GM18951 (cell line): Measurements from ENCODE around the gene IRGQ.
A peak's percentile ranks its signal among the peaks of the same experiment; 100 is the strongest.
"Not testable (repeated sequence)": the region's sequence is repeated elsewhere in the genome, so short reads cannot be mapped to it uniquely, and the experiment has no call there.

Source experiments
- POLR2A ChIP-seq: IDR thresholded peaks from 4 replicates; pipeline ENCODE4 v1.6.1; 2011; ENCODE audit warnings: mild to moderate bottlenecking; ENCODE audit not compliant: insufficient read length, insufficient read depth; ENCODE audit errors: extremely low read depth
- in situ Hi-C: fragments of 300-500 bp; cut with MboI; formaldehyde crosslinking; loops from one replicate; pipeline ENCODE4 v1.12.0; 2022; ENCODE audit warnings: low sequenced_read_pairs, mixed read lengths, inconsistent platforms; ENCODE audit not compliant: unreplicated experiment

IRGQ gene, protein sequence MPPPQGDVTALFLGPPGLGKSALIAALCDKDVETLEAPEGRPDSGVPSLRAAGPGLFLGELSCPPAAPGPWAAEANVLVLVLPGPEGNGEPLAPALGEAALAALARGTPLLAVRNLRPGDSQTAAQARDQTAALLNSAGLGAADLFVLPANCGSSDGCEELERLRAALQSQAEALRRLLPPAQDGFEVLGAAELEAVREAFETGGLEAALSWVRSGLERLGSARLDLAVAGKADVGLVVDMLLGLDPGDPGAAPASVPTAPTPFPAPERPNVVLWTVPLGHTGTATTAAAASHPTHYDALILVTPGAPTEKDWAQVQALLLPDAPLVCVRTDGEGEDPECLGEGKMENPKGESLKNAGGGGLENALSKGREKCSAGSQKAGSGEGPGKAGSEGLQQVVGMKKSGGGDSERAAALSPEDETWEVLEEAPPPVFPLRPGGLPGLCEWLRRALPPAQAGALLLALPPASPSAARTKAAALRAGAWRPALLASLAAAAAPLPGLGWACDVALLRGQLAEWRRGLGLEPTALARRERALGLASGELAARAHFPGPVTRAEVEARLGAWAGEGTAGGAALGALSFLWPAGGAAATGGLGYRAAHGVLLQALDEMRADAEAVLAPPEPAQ

DNA sequence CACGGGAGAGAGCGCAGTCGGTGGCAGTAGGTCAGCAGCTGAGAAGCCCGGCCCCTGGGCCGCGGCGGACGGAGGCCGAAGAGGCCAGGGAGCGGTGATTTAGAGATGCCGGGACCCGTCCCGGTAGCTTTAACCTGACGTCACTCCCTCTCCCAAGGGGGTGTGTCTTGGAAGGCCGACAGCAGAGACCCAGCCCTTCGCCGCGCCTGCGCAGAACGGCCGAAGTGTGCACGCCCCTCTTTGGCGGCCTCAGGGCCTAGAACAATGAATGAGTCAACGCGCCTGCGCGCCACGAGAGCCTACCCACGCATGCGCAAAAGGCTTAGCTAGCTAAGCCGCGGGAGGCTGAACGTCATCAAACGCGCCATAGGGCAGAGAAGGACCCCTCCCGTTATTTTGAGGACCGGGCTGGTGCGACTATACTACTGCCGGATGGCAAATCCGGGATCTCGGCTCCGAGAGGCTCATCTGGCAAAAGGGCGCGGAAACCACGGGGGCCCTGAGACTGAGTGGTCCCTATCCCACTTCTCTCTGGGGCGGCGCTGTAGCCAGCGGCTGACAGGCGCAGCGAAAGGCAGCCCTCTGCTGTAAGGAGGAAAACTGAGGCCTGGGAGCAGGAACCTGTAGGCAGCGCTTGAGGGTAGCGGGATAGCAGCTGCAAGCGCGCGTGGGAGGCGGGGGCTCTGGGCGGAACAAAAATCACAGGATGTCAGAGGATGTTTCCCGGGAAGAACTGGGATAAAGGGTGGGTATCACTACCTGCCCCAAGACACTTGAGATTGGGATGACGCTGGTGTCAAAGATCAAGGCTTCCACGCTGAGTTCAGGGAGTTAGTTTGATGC is at the start of gene IRGQ, which contains the start of gene ZNF576:
Gene IRGQ, minus strand, starts transcription at position 136 of the 843 bp plus-strand sequence. CDS start 796 bp downstream, outside the sequence.
Gene ZNF576, plus strand, starts transcription at position 597 of the 843 bp plus-strand sequence. CDS start 514 bp downstream, outside the sequence.
- in situ Hi-C loops, result no loop called here
- TF ChIP-seq POLR2A, result peak; percentile 71

DNA sequence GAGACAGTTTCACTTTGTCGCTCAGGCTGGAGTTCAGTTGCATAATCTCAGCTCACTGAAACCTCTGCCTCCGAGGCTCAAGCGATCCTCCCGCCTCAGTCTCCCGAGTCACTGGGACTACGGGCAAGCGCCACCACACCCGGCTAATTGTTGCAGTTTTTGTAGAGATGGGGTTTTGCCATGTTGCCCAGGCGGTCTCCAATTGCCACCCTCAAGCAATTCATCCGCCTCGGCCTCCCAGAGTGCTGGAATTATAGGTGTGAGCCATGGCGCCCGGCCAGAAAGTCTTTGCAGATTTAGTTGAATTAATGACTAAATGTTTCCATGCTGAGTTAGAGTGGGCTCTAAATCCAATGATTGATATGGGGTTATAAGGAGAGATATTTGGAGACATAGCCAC is 48.2 kb upstream of the IRGQ start:
- no peak for TF ChIP-seq POLR2A
- in situ Hi-C loops, result no loop called here

DNA sequence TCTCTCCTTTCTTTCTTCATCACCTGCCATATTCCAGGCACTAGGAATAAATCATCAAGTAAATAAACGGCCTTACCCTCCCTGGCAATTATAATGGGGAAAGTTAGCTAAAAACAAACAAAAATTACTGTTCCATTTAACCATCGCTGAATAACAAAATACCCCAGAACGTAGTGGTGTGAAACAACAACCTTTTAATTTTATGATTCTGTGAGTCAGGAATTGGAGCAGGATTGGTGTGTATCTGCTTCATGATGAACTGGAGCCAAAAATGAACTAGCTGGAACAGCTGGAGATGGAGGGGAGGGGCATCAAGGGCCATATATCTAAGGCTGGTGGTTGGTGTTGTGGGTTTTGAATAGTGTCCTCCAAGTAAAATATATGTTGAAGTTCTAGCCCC is 47.4 kb upstream of the IRGQ start:
- TF ChIP-seq POLR2A, result no peak
- in situ Hi-C loops, result no loop called here

DNA sequence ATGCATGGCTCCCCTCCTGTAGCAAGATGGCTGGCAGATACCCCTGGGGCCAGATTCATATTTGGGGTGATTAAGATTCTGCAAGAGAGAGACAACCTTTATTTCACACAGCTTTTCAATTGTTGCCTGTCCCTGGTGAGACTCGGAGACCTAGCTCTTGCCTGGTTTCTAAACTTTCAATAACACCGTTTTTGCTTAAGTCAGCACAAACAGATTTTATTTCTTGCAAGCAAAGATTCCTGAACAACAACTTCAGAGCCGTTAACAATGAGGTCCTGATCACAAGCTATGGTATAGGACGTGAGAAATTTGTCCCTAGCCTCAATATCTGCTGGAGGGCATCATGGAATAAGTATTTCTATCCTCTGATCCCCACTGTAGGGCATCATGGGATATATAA is 46.6 kb upstream of the IRGQ start:
- in situ Hi-C loops, result no loop called here

DNA sequence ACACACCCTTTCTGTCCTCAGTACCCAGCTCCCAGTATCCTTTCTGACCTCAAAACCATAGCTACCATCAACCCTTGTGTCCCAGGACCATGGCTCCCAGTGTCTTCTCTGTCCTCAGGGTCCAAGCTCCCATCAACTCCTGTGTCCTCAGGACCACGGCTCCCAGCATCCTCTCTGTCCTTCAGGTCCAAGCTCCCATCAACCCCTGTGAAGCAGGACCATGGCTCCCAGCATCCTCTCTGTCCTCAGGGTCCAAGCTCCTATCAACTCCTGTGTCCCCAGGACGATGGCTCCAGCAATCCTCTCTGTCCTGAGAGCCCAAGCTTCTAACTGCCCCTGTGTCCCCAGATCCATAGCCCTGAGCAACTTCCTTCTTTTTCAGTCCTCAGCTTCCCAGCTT is 45.4 kb upstream of the IRGQ start:
- TF ChIP-seq POLR2A, result no peak
- in situ Hi-C loops, result no loop called here

More for the DNA sequence above, 46.6 kb upstream of the IRGQ start:
- TF ChIP-seq POLR2A, result no peak

DNA sequence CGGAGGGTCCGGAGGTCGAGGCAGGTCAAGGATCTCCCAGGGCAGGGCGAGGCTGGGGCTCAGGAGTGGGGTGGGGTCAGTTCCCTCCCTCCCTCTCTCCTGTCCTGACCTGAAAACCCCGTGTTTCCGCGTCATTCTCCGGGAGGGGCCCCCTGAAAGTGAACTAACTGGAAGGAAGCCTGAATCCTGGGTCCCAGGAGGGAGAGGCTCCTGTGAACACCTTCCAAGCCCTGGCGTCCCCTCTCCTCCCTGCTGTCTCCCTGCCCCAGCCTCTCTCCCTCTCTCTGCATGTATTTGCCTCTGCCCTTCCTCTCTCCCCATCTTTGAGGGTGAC is 44.5 kb upstream of the IRGQ start:
- TF ChIP-seq POLR2A, result no peak
- in situ Hi-C loops, result no loop called here

DNA sequence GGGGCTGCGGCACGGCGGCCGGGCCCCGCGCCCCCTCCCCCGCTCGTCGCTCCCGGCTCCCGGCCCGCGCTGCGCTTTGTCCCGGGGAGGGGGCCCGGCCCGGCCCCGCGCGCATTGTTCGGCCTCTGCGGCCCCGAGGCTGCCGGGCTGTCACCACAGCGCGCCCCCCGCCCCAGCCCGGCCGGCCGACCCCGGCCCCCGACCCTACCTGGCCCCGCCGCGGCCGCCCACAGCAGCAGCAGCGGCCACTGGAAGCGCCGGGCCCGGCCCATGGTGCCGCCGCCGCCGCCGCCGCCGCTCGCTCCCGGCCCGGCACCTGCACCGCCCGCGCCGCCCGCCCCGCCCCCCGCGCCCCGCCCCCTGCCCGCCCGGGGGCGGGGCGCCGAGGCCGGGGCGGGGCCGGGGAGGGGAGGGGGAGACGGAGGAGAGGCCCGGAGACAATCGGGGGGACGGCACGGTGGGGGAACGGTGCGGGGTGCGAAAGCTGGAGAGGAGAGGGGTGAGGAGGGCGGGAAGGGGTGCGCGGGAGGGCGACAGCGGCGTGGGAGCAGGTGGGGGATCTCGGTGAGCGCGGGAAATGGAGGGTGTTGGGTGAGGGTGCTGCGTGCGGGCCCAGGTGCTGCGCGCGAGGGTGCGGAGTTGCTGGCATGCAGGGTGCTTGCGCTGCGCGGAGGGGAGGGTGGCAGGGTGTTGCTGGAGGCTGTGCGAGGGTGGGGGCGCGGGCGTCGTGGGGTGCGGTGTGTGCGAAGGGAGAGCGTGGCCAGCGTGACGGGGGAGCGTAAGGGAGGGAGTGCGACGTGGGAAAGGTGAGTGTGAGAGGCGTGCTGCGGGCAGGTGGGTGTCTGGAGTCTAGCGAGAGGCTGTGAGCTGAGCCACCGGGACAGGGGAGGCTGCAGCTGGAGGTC is 43.8 kb upstream of the IRGQ start, which contains the start of gene CADM4:
Gene CADM4, minus strand, starts transcription at position 332 of the 905 bp plus-strand sequence. Its CDS starts 60 bp downstream, at position 272.
- in situ Hi-C loops, result no loop called here
- TF ChIP-seq POLR2A, result no peak

DNA sequence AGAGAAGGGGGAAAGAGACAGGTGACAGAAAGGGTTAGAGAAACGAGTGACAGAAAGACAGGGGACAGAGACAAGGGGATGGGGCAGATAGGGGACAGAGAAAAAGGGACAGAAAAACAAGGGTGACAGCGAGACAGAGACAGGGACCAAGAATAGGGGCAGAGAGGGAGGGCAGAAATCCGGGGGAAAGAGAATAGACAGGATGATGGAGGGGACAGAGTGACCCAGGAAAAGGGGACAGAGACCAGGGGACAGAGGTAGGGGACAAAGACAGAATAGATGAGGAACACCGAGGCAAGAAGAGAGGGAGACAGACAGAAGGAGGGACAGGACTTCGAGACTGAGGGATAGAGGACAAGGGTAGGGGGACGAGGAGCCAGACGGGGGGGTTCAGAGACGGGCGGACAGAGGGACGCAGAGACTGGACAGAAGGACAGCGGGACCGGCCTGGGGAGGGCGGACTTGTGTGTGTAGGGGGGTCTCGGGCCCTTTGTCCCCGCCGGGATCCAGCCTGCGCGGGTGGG is 43.1 kb upstream of the IRGQ start:
- TF ChIP-seq POLR2A, result no peak
- in situ Hi-C loops, result no loop called here

DNA sequence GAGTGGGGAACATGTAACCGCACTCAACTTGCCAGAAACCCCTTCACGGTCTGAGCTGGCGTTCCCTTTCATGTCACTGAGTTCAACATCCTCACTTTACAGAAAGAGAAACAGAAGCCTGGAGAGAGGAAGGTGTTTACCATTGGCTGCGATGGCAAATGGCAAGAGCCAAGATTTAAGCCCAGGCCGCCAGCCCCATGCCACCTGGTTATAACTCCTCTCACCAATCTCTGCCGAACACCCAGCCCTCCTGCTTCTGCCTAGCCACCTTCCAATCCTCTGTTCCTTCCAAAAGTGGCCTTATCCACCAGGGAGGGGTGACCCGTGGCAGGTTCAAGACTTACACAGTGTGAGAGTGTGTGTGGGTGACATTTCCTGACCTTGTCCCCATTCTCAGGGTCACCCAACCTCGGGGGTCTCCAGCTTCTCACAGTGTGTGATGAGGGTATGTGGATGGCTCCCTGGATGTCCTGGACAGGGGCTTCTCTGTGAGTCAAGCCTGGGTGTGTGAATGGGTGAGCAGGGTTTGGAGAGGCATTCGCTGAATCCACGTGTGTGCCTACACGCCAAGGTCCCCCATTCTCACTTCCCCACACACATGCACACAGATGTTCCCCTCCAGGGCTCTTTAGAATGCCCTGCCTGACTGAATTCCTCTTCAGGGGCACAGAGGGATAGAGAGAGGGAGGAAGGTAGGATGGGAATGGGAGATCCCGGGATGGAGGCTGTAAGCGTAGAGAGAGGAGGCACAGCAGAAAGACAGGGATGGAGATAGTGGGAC is 42.5 kb upstream of the IRGQ start:
- TF ChIP-seq POLR2A, result no peak
- in situ Hi-C loops, result no loop called here

DNA sequence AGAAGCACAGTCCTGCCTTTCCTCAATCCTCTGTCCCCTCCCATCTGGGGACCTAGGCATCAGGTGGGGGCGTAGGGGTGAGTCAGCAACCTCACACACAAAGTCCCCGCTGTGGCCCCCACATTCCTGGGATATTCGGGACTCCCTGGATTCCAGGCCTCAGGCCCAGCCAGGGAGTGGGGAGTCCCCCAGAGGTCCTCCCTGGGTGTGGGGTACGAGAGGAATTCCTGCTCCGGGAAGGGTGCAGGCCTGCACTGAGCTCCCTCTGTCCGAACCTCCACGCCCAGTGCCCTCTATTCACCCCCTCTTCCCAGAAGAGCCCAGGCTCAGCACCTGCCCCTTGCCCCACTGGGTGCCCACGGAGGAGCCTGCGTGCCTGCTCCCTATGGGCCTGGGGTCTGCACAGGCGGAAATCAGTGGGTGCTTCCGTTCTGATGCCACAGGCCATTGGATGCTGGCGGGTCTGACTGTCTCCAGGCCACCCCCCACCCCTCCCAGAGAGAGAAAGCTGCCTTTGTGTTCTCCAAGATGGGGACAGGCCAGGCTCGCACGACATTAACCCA is 40.3 kb upstream of the IRGQ start:
- no peak for TF ChIP-seq POLR2A
- in situ Hi-C loops, result no loop called here

DNA sequence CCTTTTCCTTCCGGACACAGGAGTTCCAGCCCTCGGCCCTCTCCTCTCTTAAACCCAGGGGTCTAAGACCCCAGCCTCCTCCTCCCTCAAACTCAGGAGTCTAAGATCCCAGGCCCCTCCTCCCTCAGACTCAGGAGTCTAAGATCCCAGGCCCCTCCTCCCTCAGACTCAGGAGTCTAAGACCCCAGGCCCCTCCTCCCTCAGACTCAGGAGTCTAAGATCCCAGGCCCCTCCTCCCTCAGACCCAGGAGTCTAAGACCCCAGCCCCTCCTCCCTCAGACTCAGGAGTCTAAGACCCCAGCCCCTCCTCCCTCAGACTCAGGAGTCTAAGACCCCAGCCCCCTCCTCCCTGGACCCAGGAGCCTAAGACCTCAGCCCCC is 39.6 kb upstream of the IRGQ start:
- in situ Hi-C loops, result not testable (repeated sequence)
